Measurements from ENCODE around the gene CLASP1.
"Not testable (repeated sequence)": the region's sequence is repeated elsewhere in the genome, so short reads cannot be mapped to it uniquely, and the experiment has no call there.

Gene CLASP1

GRCh38 chr2:121362774-121363173 lies 286.5 kb downstream of the CLASP1 start:
- no peak for DNase-seq

DNA sequence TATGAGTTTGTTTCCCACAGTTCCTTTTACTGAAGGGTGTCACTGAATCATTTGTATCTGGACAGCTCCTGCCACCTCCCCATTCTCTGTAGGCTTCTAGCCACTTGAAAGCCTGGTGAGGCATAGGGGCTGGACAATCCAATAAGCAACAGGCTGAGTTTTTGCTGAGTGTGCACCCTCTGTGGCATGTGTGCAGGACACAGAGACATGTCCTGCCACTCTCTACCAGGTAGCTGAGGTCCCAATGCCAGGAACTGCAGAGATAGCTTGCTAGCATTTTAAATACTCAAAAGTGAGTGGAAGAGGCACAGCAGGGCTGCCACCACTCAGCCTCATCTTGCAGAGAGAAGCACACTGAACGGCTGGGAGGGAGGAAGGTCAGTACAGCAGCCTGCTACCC lies 287.0 kb downstream of the CLASP1 start:
- DNase-seq: no peak

GRCh38 chr2:121360566-121361300 lies 288.5 kb downstream of the CLASP1 start:
- no peak for DNase-seq

DNA sequence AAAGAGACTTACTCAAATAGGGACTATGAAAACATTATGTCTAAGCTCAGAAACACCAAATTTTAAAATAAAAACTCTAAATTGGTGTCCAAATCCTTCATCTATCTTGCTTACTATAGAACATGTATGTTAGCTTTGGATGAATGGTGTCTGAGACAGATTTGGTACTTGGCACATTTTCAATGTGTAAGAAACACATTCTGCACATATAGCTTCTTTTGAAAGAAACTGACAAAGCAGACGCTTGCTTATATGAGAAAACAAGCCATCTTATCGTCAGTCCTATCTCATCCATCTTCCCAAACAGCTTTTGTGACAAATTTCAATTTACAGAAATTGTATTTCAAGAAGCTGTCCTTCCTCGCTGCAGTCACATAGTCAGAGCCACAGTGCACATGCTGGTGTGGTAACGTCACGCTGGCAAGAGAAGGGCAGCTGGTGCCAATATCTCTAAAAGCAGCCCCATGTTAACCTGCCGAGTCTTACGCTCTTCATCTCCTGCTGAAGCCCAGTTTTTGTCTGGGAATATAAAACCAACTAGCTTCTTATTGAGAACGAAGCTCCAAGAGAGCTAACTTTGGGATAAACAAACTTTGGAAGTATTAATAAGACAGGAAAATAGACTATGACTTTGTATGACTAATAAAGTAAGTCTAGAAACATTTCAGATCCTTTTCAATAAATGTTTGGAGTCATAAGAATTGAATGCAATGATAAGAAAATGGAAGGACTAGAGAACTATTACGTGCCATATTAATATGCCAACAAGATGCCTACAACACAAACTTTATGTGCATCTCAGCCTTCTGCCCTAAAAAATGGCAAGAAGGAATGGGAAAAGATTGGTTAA lies 289.3 kb downstream of the CLASP1 start:
- no peak for DNase-seq

DNA sequence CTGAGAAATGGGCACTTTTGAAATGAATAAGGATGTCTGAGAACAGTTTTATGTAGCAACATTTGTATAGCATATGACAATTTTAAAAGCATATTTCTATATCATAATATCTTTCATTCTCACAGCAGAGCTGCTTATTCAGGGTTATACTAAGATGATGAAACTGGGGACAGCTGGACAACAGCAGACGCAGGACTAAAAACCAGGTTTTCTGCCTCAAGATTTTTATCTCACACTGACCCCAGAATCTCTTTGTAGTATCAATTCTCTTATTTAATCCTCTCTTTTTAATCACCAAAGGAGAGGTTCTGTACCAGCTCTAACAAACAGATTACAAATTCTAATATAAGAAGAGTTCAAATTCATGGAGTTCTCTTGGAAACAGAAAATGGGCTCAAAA lies 290.1 kb downstream of the CLASP1 start:
- no peak for DNase-seq

GRCh38 chr2:121358291-121358690 lies 291.0 kb downstream of the CLASP1 start:
- DNase-seq: no peak

DNA sequence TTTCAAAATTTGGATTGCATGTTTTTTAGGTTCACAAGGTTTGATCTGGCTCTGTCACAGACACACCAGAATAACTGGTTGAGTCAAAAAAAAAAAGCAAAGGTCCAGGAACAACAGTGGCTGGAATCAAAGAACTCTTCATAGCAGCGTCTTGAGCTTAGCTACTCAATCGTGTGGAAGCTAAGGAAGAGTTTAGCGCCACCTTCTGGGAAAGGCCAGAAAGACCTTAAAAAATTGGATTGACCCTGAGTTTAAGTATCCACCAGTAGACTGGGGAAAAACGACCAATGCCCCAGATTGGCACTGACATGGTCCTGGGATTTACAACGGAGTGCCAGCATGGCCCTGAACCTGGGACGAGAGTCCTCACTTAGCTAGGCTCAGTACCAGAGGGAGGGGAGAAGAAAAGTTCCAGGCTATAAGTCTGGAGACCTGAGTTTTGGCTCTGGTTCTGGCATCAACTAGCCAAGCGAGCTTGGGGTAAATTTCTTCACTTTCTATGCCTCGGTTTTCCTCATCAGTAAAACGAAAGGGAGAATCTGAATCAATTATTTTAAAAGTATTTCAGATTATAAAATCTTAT lies 293.1 kb downstream of the CLASP1 start:
- no peak for DNase-seq

DNA sequence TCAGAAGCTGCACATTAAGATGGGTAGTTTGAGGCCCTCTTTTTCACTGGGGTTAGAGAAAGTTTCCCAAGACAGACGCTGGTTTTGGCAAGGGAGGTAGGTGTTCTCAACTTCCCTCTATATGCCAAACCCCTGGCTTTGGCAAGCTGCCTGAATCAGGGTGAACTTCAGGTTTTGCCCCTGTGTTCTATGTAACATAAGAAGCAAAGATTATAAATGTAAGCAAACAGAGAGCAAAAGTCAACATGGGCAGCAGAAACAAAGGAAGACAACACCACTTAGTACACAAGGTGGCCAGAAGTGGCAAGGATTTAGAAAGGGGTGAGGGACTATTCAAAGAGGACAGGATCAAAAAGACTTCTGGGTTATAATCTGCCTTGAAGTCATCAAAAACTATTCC lies 293.8 kb downstream of the CLASP1 start:
- no peak for DNase-seq

- no peak for DNase-seq
Observed at GRCh38 chr2:121351521-121352318, 297.5 kb downstream of the CLASP1 start.

DNA sequence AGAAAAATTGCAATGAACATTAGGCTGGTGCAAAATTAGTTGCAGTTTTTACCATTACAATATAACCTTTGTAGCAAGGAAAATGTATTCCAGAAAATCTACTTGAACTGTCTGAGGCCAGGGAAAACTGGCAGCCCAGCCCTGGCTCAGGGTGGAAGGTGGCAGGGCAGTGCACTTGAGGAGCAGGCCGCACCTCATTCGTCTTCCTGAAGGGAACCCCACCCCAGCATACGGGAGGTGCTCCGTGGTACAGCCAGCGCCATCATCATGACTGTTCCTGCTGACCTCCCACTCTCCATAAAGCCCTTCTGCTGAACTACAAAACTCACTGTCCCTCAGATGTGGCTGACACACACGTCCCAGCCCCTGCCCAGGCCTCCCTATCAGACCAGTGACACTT lies 298.4 kb downstream of the CLASP1 start:
- DNase-seq: no peak

- DNase-seq: no peak
Observed at GRCh38 chr2:121350402-121350775, 298.9 kb downstream of the CLASP1 start.

- DNase-seq: no peak
Observed at GRCh38 chr2:121349721-121350401, 299.4 kb downstream of the CLASP1 start.

GRCh38 chr2:121348128-121348740 lies 301.0 kb downstream of the CLASP1 start:
- no peak for DNase-seq

DNA sequence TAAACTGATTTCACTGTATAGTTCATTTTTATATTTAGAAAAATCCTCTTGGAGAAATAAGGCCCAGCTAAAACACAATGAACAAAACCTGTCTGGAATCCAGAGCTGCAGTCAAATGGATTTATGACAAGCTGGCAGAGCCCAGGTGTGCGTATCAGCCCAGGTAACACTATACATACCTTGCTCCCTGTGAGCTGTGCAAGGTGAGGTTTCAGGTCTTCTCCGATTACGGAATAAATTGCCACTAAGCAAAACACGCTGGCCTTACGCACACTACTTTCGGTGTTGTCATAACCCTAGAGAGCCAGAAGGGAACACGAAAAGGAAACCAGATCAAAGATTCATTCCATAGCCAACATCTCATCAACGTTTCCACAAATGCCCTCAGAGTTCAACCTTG lies 302.4 kb downstream of the CLASP1 start:
- no peak for DNase-seq

DNA sequence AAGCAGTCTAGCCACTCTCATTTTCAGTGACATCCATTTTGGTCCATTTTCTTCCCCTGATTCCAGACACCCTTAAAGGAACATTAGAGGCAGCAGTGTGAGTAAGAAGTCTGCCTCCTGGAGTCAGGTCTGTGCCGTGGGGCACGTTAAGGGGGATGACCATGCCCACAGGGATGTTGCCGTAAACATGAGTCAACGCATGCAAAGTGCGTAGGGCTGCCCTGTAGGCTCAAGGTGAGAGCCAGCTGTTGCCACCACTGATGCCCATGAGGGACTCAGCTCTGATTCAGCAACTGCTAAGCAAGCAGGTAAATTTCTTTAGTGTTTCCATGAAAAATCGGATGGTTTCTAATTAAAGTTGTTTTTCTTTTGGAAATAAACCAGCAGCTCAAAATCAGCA lies 302.9 kb downstream of the CLASP1 start:
- no peak for DNase-seq

DNA sequence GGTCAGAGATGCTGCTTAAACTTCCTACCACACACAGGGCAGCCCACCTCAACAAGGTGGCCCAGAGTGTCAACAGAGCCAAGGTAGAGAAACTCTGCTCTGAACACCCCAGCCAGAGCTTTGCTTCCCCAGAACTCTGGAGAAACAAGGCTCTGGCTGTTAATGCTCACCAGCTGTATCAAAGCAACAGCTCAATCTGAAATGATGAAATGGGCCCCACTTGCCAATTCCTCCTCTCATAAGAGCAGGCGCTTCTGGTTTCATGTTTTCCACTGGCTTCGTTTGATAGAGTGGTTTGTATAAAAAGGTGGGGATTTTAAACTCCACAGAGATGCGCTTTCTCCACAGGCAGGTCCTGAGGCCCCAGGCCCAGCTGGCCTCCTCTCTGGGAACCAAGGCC lies 303.4 kb downstream of the CLASP1 start:
- DNase-seq: no peak

DNA sequence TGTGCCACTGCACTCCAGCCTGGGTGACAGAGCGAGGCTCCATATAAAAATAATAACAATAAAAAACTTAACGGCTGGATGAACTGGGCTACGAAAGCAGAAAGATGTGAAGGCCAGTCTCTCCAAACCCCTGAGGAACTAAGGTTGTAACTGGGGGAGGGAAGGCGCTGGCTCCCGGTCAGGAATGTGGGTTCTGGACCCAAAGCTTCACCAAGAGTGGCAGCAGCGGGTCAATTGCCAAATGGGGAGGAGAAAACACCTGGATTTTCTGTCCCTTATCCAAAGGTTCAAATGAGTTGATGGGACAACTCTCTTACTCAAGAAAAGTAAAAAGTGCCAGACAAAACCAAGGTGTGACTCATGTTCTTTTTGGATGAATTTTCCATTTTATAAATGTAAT lies 304.2 kb downstream of the CLASP1 start:
- no peak for DNase-seq

- DNase-seq: not testable (repeated sequence)
Observed at GRCh38 chr2:121343828-121344399, 305.3 kb downstream of the CLASP1 start.

DNA sequence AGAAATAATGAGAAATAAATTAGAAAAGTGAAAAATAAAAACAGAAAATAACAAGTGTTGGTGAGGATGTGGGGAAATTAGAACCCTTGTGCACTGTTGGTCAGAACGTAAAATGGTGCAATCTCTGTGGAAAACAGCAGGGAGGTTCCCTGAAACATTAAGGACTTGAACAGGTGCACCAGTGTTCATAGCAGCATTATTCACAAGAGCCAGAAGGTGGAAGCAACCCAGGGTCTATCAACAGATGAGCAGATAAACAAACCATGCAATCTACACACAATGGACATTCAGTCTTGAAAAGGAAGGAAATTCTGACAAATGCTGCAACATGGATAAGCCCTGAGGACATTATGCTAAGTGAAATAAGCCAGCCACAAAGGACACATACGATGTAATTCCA lies 306.1 kb downstream of the CLASP1 start:
- no peak for DNase-seq

- no peak for DNase-seq
Observed at GRCh38 chr2:121342751-121343150, 306.5 kb downstream of the CLASP1 start.

GRCh38 chr2:121340926-121341325 lies 308.3 kb downstream of the CLASP1 start:
- no peak for DNase-seq

- no peak for DNase-seq
Observed at GRCh38 chr2:121338281-121338680, 311.0 kb downstream of the CLASP1 start.
